ENCODE results near the gene AKAP17A.

DNA sequence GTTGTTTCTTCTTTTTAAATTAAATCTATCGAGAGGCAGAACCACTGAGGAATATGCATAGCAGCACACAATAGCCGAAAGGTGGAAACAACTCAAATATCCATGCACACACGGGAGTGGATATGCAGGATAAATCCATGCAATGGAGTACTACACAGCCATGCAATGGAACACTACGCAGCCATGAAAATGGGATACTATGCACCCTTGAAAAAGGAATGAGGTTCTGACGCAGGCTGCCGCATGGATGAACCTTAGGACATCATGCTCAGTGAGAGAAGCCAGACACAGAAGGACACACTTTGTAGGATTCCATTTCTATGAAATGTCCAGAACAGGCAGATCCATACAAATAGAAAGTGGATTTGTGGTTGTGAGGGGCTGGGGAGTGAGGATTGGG is 36.0 kb upstream of the AKAP17A start:
- TF ChIP-seq RUNX1 (IDR thresholded peaks at IDR 0.05; ENCODE audit: low read depth) (no peak), RCOR1 (IDR thresholded peaks at IDR 0.05; ENCODE audit: borderline replicate concordance in 1 of 2, low read depth in 2 of 2, low read length in 2 of 2) (peak in 1 of 2 experiments; percentile 63; a peak in 2 of 4 replicates), ZNF766 (CRISPR knock-in tag; conservative IDR thresholded peaks at IDR 0.05) (no peak)
- TF ChIP-seq, protein P1, sequence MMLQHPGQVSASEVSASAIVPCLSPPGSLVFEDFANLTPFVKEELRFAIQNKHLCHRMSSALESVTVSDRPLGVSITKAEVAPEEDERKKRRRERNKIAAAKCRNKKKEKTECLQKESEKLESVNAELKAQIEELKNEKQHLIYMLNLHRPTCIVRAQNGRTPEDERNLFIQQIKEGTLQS (IDR thresholded peaks at IDR 0.05) = no peak
- TF ChIP-seq, protein P1 (CRISPR knock-in tag; conservative IDR thresholded peaks at IDR 0.05) = no peak
- TF ChIP-seq, protein P2, sequence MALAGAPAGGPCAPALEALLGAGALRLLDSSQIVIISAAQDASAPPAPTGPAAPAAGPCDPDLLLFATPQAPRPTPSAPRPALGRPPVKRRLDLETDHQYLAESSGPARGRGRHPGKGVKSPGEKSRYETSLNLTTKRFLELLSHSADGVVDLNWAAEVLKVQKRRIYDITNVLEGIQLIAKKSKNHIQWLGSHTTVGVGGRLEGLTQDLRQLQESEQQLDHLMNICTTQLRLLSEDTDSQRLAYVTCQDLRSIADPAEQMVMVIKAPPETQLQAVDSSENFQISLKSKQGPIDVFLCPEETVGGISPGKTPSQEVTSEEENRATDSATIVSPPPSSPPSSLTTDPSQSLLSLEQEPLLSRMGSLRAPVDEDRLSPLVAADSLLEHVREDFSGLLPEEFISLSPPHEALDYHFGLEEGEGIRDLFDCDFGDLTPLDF (CRISPR knock-in tag; IDR thresholded peaks at IDR 0.05) = no peak
- TF ChIP-seq, protein P3, sequence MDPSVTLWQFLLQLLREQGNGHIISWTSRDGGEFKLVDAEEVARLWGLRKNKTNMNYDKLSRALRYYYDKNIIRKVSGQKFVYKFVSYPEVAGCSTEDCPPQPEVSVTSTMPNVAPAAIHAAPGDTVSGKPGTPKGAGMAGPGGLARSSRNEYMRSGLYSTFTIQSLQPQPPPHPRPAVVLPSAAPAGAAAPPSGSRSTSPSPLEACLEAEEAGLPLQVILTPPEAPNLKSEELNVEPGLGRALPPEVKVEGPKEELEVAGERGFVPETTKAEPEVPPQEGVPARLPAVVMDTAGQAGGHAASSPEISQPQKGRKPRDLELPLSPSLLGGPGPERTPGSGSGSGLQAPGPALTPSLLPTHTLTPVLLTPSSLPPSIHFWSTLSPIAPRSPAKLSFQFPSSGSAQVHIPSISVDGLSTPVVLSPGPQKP (CRISPR knock-in tag; IDR thresholded peaks at IDR 0.05) = no peak
